H9 (cell line): ENCODE results near the gene CTXND2. TPM values are rescaled to one million over a fixed set of nuclear protein-coding genes. Genes with fewer than 3 reads are reported as not detected.

Experiments used
- DNase-seq: peaks from one replicate; pipeline ENCODE4 v3.0.0-alpha.2; 2017
- H2AFZ ChIP-seq: one replicate; pipeline ENCODE4 v1.6.1; 2013; ENCODE audit warnings: mild to moderate bottlenecking, low read length, control low read depth, moderate library complexity
- H2AK5ac ChIP-seq: 2 replicates; pipeline ENCODE4 v1.6.1; 2013; ENCODE audit warnings: low read length, control low read depth, mixed read lengths; ENCODE audit not compliant: insufficient read length
- H2BK120ac ChIP-seq: one replicate; pipeline ENCODE4 v1.6.1; 2013; ENCODE audit warnings: low read depth, mild to moderate bottlenecking, low read length, control low read depth, inconsistent platforms; ENCODE audit not compliant: poor library complexity, severe bottlenecking
- H2BK12ac ChIP-seq: 2 replicates; pipeline ENCODE4 v1.6.1; 2013; ENCODE audit warnings: low read length, control low read depth, mixed read lengths, low read depth; ENCODE audit not compliant: insufficient read length
- H2BK15ac ChIP-seq: 2 replicates; pipeline ENCODE4 v1.6.1; 2013; ENCODE audit warnings: low read depth, low read length, control low read depth
- H2BK20ac ChIP-seq: one replicate; pipeline ENCODE4 v1.6.1; 2013; ENCODE audit warnings: low read depth, mild to moderate bottlenecking, low read length, control low read depth, inconsistent platforms; ENCODE audit not compliant: poor library complexity, severe bottlenecking
- H2BK5ac ChIP-seq: 2 replicates; pipeline ENCODE4 v1.6.1; 2013; ENCODE audit warnings: low read length, control low read depth, mixed read lengths; ENCODE audit not compliant: insufficient read length
- H3K14ac ChIP-seq: 2 replicates; pipeline ENCODE4 v1.6.1; 2013; ENCODE audit warnings: low read length, control low read depth; ENCODE audit not compliant: insufficient read depth
- H3K18ac ChIP-seq: 2 replicates; pipeline ENCODE4 v1.6.1; 2013; ENCODE audit warnings: low read depth, mild to moderate bottlenecking, mixed read lengths, low read length, control low read depth; ENCODE audit not compliant: insufficient read length
- H3K23ac ChIP-seq: 2 replicates; pipeline ENCODE4 v1.6.1; 2013; ENCODE audit warnings: low read length, control low read depth, mixed read lengths, low read depth; ENCODE audit not compliant: insufficient read length
- H3K23me2 ChIP-seq: 2 replicates; pipeline ENCODE4 v1.6.1; 2013; ENCODE audit warnings: low read depth, mild to moderate bottlenecking, mixed read lengths, low read length, control low read depth; ENCODE audit not compliant: insufficient read length, poor library complexity, severe bottlenecking
- H3K27ac ChIP-seq: 2 replicates; pipeline ENCODE4 v1.5.1; 2013; ENCODE audit warnings: low read length, control low read depth, mixed read lengths, low read depth; ENCODE audit not compliant: insufficient read length
- H3K27me3 ChIP-seq: 2 replicates; pipeline ENCODE4 v1.6.1; 2013; ENCODE audit warnings: low read length, control low read depth, inconsistent platforms; ENCODE audit not compliant: insufficient read depth
- H3K4ac ChIP-seq: 2 replicates; pipeline ENCODE4 v1.6.1; 2013; ENCODE audit warnings: low read depth, mild to moderate bottlenecking, control low read depth, inconsistent platforms, low read length, moderate library complexity
- H3K4me1 ChIP-seq: 2 replicates; pipeline ENCODE4 v1.6.1; 2013; ENCODE audit warnings: low read length, control low read depth, inconsistent platforms; ENCODE audit not compliant: insufficient read depth
- H3K4me2 ChIP-seq: 2 replicates; pipeline ENCODE4 v1.6.1; 2013; ENCODE audit warnings: low read length, control low read depth, mixed read lengths; ENCODE audit not compliant: insufficient read length, insufficient read depth
- H3K56ac ChIP-seq: 2 replicates; pipeline ENCODE4 v1.6.1; 2013; ENCODE audit warnings: low read depth, mild to moderate bottlenecking, mixed read lengths, low read length, control low read depth; ENCODE audit not compliant: insufficient read length
- H3K79me1 ChIP-seq: 2 replicates; pipeline ENCODE4 v1.6.1; 2013; ENCODE audit warnings: low read depth, mild to moderate bottlenecking, moderate library complexity, low read length, control low read depth, inconsistent platforms; ENCODE audit not compliant: insufficient read depth, poor library complexity, severe bottlenecking
- H3K79me2 ChIP-seq: 2 replicates; pipeline ENCODE4 v1.6.1; 2013; ENCODE audit warnings: low read length, control low read depth, inconsistent platforms; ENCODE audit not compliant: insufficient read depth
- H3K9ac ChIP-seq: 2 replicates; pipeline ENCODE4 v1.6.1; 2013; ENCODE audit warnings: low read length, control low read depth, mixed read lengths; ENCODE audit not compliant: insufficient read length; ENCODE audit errors: extremely low read depth
- H3K9me3 ChIP-seq: one replicate; pipeline ENCODE4 v1.6.1; 2013; ENCODE audit warnings: low read depth, low read length, inconsistent platforms; ENCODE audit not compliant: control insufficient read depth
- H3T11ph ChIP-seq: one replicate; pipeline ENCODE4 v1.6.1; 2013; ENCODE audit warnings: mild to moderate bottlenecking, low read length, control low read depth, inconsistent platforms
- H4K20me1 ChIP-seq: one replicate; pipeline ENCODE4 v1.6.1; 2013; ENCODE audit not compliant: control insufficient read depth, insufficient read length, insufficient read depth
- H4K5ac ChIP-seq: 2 replicates; pipeline ENCODE4 v1.6.1; 2013; ENCODE audit warnings: low read depth, mild to moderate bottlenecking, mixed read lengths, low read length, control low read depth; ENCODE audit not compliant: insufficient read length
- H4K8ac ChIP-seq: replicated peaks from 2 replicates; pipeline ENCODE4 v1.6.1; 2013; ENCODE audit warnings: low read length, control low read depth, mixed read lengths, low read depth; ENCODE audit not compliant: insufficient read length
- H4K91ac ChIP-seq: 2 replicates; pipeline ENCODE4 v1.6.1; 2013; ENCODE audit warnings: low read depth, mild to moderate bottlenecking, moderate library complexity, mixed read lengths, low read length, control low read depth; ENCODE audit not compliant: insufficient read length
- H3K27ac Mint-ChIP-seq, 3 experiments: 2 replicates in 2 of 3; 3 replicates in 1 of 3; pipeline ENCODE4 v1.8.0; 2020 to 2021; ENCODE audit warnings: mixed read lengths in 3 of 3, mild to moderate bottlenecking in 1 of 3, moderate library complexity in 1 of 3
- H3K27me3 Mint-ChIP-seq: 2 replicates; pipeline ENCODE4 v1.8.0; 2021; ENCODE audit warnings: low read depth, mild to moderate bottlenecking, moderate library complexity, mixed read lengths
- H3K36me3 Mint-ChIP-seq, 3 experiments: 2 replicates in 2 of 3; 3 replicates in 1 of 3; pipeline ENCODE4 v1.8.0; 2020 to 2021; ENCODE audit warnings: low read depth in 3 of 3, mixed read lengths in 3 of 3; ENCODE audit not compliant: insufficient read depth in 1 of 3
- H3K4me1 Mint-ChIP-seq, 2 experiments: 2 replicates each; pipeline ENCODE4 v1.8.0; 2020; ENCODE audit warnings: mixed read lengths in 2 of 2
- H3K4me3 Mint-ChIP-seq, 2 experiments: 2 replicates in 1 of 2; 3 replicates in 1 of 2; pipeline ENCODE4 v1.8.0; 2020 to 2021; ENCODE audit warnings: mild to moderate bottlenecking in 2 of 2, mixed read lengths in 2 of 2, moderate library complexity in 1 of 2
- H3K9me3 Mint-ChIP-seq, 2 experiments: 2 replicates in 1 of 2; 3 replicates in 1 of 2; pipeline ENCODE4 v1.8.0; 2020; ENCODE audit warnings: mild to moderate bottlenecking in 2 of 2, mixed read lengths in 2 of 2, moderate library complexity in 1 of 2
- WGBS: extraction: QIAGEN DNeasy Blood & Tissue Kit; methylation state at CpG from one replicate; pipeline ENCODE4 v1.1.7; 2013; ENCODE audit warnings: missing lambda C conversion rate, low lambda C conversion rate, mixed read lengths; ENCODE audit not compliant: insufficient read length; ENCODE audit errors: extremely low coverage; 5-methylcytosine and 5-hydroxymethylcytosine counted together
- total RNA-seq: library from RNA; stranded (reverse); gene quantifications from 2 replicates; pipeline ENCODE4 v1.2.1, GENCODE V29; 2021
- TF ChIP-seq, protein P1 (sequence below): fragments of 200-600 bp; sonication (generic); conservative IDR thresholded peaks from 3 replicates; pipeline ENCODE4 v1.8.0; 2021; ENCODE audit warnings: antibody characterized with exemption, mild to moderate bottlenecking

The CTXND2 gene
- total RNA-seq, 1 experiment from 2014 or later, result not detected

DNA sequence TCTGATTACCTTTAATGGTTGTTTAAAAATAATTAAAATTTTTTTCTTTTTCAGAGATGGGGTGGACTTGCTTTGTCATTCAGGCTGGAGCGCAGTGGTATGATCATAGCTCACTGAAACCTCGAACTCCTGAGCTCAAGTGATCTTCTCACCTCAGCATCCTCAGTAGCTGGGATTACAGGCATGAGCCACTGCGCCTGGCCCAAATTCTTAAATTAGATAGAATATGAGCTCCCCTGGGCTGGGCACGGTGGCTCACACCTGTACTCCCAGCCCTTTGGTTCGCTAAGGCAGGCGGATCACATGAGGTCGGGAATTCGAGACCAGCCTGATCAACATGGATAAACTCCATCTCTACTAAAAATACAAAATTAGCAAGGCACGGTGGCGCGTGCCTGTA lies 70.7 kb downstream of the CTXND2 start:
- H2BK12ac ChIP-seq, result no peak overlapping the region
- no peak overlapping the region for H3K56ac ChIP-seq
- no peak overlapping the region for H2BK15ac ChIP-seq
- no peak overlapping the region for H2BK5ac ChIP-seq
- no peak overlapping the region for H3K4ac ChIP-seq
- no peak overlapping the region for H3K4me3 Mint-ChIP-seq
- no peak overlapping the region for H3K27ac Mint-ChIP-seq
- no peak overlapping the region for H3K18ac ChIP-seq
- H2AFZ ChIP-seq, result no peak overlapping the region
- no peak overlapping the region for H2BK120ac ChIP-seq
- no peaks in the 10 kb centered on the region for H3K27me3 Mint-ChIP-seq
- TF ChIP-seq, protein P1, sequence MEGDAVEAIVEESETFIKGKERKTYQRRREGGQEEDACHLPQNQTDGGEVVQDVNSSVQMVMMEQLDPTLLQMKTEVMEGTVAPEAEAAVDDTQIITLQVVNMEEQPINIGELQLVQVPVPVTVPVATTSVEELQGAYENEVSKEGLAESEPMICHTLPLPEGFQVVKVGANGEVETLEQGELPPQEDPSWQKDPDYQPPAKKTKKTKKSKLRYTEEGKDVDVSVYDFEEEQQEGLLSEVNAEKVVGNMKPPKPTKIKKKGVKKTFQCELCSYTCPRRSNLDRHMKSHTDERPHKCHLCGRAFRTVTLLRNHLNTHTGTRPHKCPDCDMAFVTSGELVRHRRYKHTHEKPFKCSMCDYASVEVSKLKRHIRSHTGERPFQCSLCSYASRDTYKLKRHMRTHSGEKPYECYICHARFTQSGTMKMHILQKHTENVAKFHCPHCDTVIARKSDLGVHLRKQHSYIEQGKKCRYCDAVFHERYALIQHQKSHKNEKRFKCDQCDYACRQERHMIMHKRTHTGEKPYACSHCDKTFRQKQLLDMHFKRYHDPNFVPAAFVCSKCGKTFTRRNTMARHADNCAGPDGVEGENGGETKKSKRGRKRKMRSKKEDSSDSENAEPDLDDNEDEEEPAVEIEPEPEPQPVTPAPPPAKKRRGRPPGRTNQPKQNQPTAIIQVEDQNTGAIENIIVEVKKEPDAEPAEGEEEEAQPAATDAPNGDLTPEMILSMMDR, result no peak
- no peaks in the 10 kb centered on the region for H3K23me2 ChIP-seq
- no peak overlapping the region for H3K27ac ChIP-seq
- H3K4me1 ChIP-seq, result no peaks in the 10 kb centered on the region
- H4K91ac ChIP-seq, result no peak overlapping the region
- no peak for DNase-seq
- no peaks in the 10 kb centered on the region for H3K4me1 Mint-ChIP-seq
- no peak overlapping the region for H3K23ac ChIP-seq
- H3K9ac ChIP-seq, result no peak overlapping the region
- H3K4me2 ChIP-seq, result no peak overlapping the region
- H3K79me1 ChIP-seq, result no peaks in the 10 kb centered on the region
- no peaks in the 10 kb centered on the region for H3K9me3 Mint-ChIP-seq
- H3T11ph ChIP-seq, result no peak overlapping the region
- no CpG with 5 or more reads among the region's 11 CpGs for WGBS
- no peak overlapping the region for H2AK5ac ChIP-seq
- H2BK20ac ChIP-seq, result no peak overlapping the region
- no peak overlapping the region for H4K5ac ChIP-seq
- no peak overlapping the region for H3K14ac ChIP-seq
- no peaks in the 10 kb centered on the region for H4K20me1 ChIP-seq
- no peaks in the 10 kb centered on the region for H3K27me3 ChIP-seq
- no peak overlapping the region for H4K8ac ChIP-seq
- H3K79me2 ChIP-seq, result no peaks in the 10 kb centered on the region
- H3K9me3 ChIP-seq, result no peaks in the 10 kb centered on the region
- H3K36me3 Mint-ChIP-seq, result peaks cover 37 to 89% (median 79%) of the 10 kb centered on the region in 3 experiments
